Caco-2 (cell line): ENCODE measurements around the gene PIPOX. TPM values are rescaled to one million over a fixed set of nuclear protein-coding genes. Genes with fewer than 3 reads are reported as not detected.
A peak's percentile ranks its signal among the peaks of the same experiment; 100 is the strongest.

Experiments
- BruUV-seq: library from RNA; stranded (reverse); fragments of 400-500 nt; replicated peaks from 2 replicates; lab custom pipeline; 2021; lab: Mats Ljungman, UMichigan
- CTCF ChIA-PET: fragments of 300-600 bp; sonication (Branson Sonifier 250); formaldehyde crosslinking; loops from one replicate; lab custom pipeline; 2022; ENCODE audit warnings: antibody characterized with exemption; lab: Charles Lee
- POLR2A ChIA-PET: fragments of 300-600 bp; sonication (Branson Sonifier 250); formaldehyde crosslinking; loops from one replicate; lab custom pipeline; 2022; ENCODE audit warnings: antibody characterized with exemption; lab: Charles Lee
- DNase-seq, 2 experiments: peaks; one replicate each; pipeline versions ENCODE4 v3.0.0 to v3.0.0-alpha.2; 2020 to 2022
- H3K27me3 ChIP-seq: replicated peaks from 2 replicates; pipeline ENCODE4 v1.6.0; 2011; ENCODE audit warnings: low read length; ENCODE audit not compliant: control insufficient read depth, insufficient read depth
- H3K36me3 ChIP-seq: 2 replicates; pipeline ENCODE4 v1.5.1; 2011; ENCODE audit warnings: low read length; ENCODE audit not compliant: control insufficient read depth, insufficient read depth
- H3K4me1 ChIP-seq: fragments of 250-450 bp; sonication (Bioruptor Pico); 2 replicates; pipeline ENCODE4 v1.5.1; 2020; ENCODE audit warnings: mild to moderate bottlenecking
- H3K4me3 ChIP-seq: 2 replicates; pipeline ENCODE4 v1.5.1; 2011; ENCODE audit warnings: low read depth, mild to moderate bottlenecking, control low read depth, low read length
- H3K9me3 ChIP-seq: fragments of 250-450 bp; sonication (Bioruptor Pico); 2 replicates; pipeline ENCODE4 v1.5.1; 2020; ENCODE audit warnings: mild to moderate bottlenecking, moderate library complexity
- H3K27ac Mint-ChIP-seq: one replicate; pipeline ENCODE4 v1.8.0; 2022; ENCODE audit warnings: mixed read lengths; ENCODE audit not compliant: unreplicated experiment
- H3K27me3 Mint-ChIP-seq: one replicate; pipeline ENCODE4 v1.8.0; 2022; ENCODE audit warnings: mixed read lengths; ENCODE audit not compliant: insufficient read depth, unreplicated experiment
- H3K36me3 Mint-ChIP-seq: one replicate; pipeline ENCODE4 v1.8.0; 2022; ENCODE audit warnings: mild to moderate bottlenecking, mixed read lengths; ENCODE audit not compliant: insufficient read depth, unreplicated experiment
- H3K4me1 Mint-ChIP-seq: one replicate; pipeline ENCODE4 v1.8.0; 2022; ENCODE audit warnings: low read depth, mixed read lengths; ENCODE audit not compliant: unreplicated experiment
- H3K4me3 Mint-ChIP-seq: one replicate; pipeline ENCODE4 v1.8.0; 2022; ENCODE audit warnings: mild to moderate bottlenecking, moderate library complexity, mixed read lengths; ENCODE audit not compliant: unreplicated experiment
- H3K9me3 Mint-ChIP-seq: one replicate; pipeline ENCODE4 v1.8.0; 2022; ENCODE audit warnings: mixed read lengths; ENCODE audit not compliant: unreplicated experiment
- CTCF ChIP-seq, 2 experiments: fragments of 200-600 bp in 1 of 2; IDR thresholded peaks; 1 replicate in 1 of 2; 2 replicates in 1 of 2; pipeline versions ENCODE4 v1.5.1 to v1.8.0; 2011 to 2022; ENCODE audit warnings: antibody characterized with exemption in 1 of 2, control low read depth in 1 of 2, inconsistent platforms in 1 of 2, low read depth in 1 of 2, low read length in 1 of 2, mild to moderate bottlenecking in 1 of 2, moderate library complexity in 1 of 2; ENCODE audit not compliant: insufficient read depth in 1 of 2, severe bottlenecking in 1 of 2, unreplicated experiment in 1 of 2
- intact Hi-C: fragments of 100-400 bp; cut with micrococcal nuclease; formaldehyde crosslinking; loops from one replicate; pipeline ENCODE4 v1.10.0; 2022; ENCODE audit not compliant: unreplicated experiment
- total RNA-seq: library from RNA; stranded (reverse); gene quantifications from 2 replicates; pipeline ENCODE4 v1.2.3, GENCODE V29; 2022

The PIPOX gene
- total RNA-seq, 1 experiment from 2014 or later: 2.2 TPM

- intact Hi-C loops: no loop called here
- no peak for TF ChIP-seq CTCF (IDR thresholded peaks at IDR 0.05; ENCODE audit: insufficient read depth in 1 of 2, low read depth in 1 of 2, low read length in 1 of 2, severe bottlenecking in 1 of 2, unreplicated experiment in 1 of 2)
- Mint-ChIP-seq H3K9me3 (no peaks in the 10 kb centered on the region), H3K4me1 (no peaks in the 10 kb centered on the region), H3K27ac (no peak overlapping the region), H3K36me3 (peaks cover 28% of the 10 kb centered on the region), H3K4me3 (no peak overlapping the region), H3K27me3 (no peaks in the 10 kb centered on the region)
- no peaks in the 10 kb centered on the region for H3K4me1 ChIP-seq
- no peak overlapping the region for H3K4me3 ChIP-seq
- H3K27me3 ChIP-seq: no peaks in the 10 kb centered on the region
- H3K36me3 ChIP-seq: no peaks in the 10 kb centered on the region
- no TSS peak for BruUV-seq
- no peaks in the 10 kb centered on the region for H3K9me3 ChIP-seq
- no peak for DNase-seq
- POLR2A ChIA-PET: no interaction called here
- CTCF ChIA-PET: interaction anchor here (0.6 to 2.9 kb wide), 2 partner anchors 27 to 124 kb away, joined by 5 to 24 read pairs; no protein-coding TSS in a partner anchor
Measured at GRCh38 chr17:29089601-29090044, 46.7 kb downstream of the PIPOX start.

GRCh38 chr17:29090108-29090507, 47.2 kb downstream of the PIPOX start:
- Histone ChIP-seq H3K9me3 (no peaks in the 10 kb centered on the region), H3K4me1 (no peaks in the 10 kb centered on the region), H3K4me3 (no peak overlapping the region), H3K36me3 (no peaks in the 10 kb centered on the region), H3K27me3 (no peaks in the 10 kb centered on the region)
- no peak overlapping the region for H3K27ac Mint-ChIP-seq
- BruUV-seq: no TSS peak
- no peak overlapping the region for H3K4me3 Mint-ChIP-seq
- POLR2A ChIA-PET: no interaction called here
- no peak for DNase-seq
- no peaks in the 10 kb centered on the region for H3K4me1 Mint-ChIP-seq
- no peaks in the 10 kb centered on the region for H3K9me3 Mint-ChIP-seq
- peaks cover 28% of the 10 kb centered on the region for H3K36me3 Mint-ChIP-seq
- no peaks in the 10 kb centered on the region for H3K27me3 Mint-ChIP-seq
- CTCF ChIA-PET: interaction anchor here (0.6 to 2.9 kb wide), 2 partner anchors 27 to 125 kb away, joined by 5 to 24 read pairs; no protein-coding TSS in a partner anchor
- no peak for TF ChIP-seq CTCF (IDR thresholded peaks at IDR 0.05; ENCODE audit: insufficient read depth in 1 of 2, low read depth in 1 of 2, low read length in 1 of 2, severe bottlenecking in 1 of 2, unreplicated experiment in 1 of 2)
- intact Hi-C loops: no loop called here

- no peaks in the 10 kb centered on the region for H3K36me3 ChIP-seq
- Mint-ChIP-seq H3K36me3 (peaks cover 28% of the 10 kb centered on the region), H3K4me1 (no peaks in the 10 kb centered on the region), H3K27me3 (no peaks in the 10 kb centered on the region), H3K4me3 (no peak overlapping the region), H3K9me3 (no peaks in the 10 kb centered on the region), H3K27ac (no peak overlapping the region)
- H3K27me3 ChIP-seq: no peaks in the 10 kb centered on the region
- intact Hi-C loops: no loop called here
- no peak for TF ChIP-seq CTCF (IDR thresholded peaks at IDR 0.05; ENCODE audit: insufficient read depth in 1 of 2, low read depth in 1 of 2, low read length in 1 of 2, severe bottlenecking in 1 of 2, unreplicated experiment in 1 of 2)
- ChIA-PET POLR2A (no interaction called here), CTCF (interaction anchor here (2.9 kb wide), 1 partner anchor 125 kb away, joined by 24 read pairs; no protein-coding TSS in a partner anchor)
- no peaks in the 10 kb centered on the region for H3K9me3 ChIP-seq
- no TSS peak for BruUV-seq
- peak in 1 of 2 experiments; percentile 19 for DNase-seq
- H3K4me1 ChIP-seq: no peaks in the 10 kb centered on the region
- no peak overlapping the region for H3K4me3 ChIP-seq
Measured at GRCh38 chr17:29090750-29091605, 48.0 kb downstream of the PIPOX start.
